ENCODE data around the gene BFSP2.

The BFSP2 gene

GRCh38 chr3:133413161-133414020 is 13.5 kb downstream of the BFSP2 start:
- no peak for TF ChIP-seq CTCF (IDR thresholded peaks at IDR 0.05; ENCODE audit: low read depth, low read length)
- peak overlapping the region in 1 of 2 donors; percentile 10 for H3K4me3 ChIP-seq (replicated peaks in 1 of 2; ENCODE audit: low read depth in 2 of 2, low read length in 2 of 2)
- peak; percentile 47 to 54 for DNase-seq (ENCODE audit: low read depth in 2 of 2)

DNA sequence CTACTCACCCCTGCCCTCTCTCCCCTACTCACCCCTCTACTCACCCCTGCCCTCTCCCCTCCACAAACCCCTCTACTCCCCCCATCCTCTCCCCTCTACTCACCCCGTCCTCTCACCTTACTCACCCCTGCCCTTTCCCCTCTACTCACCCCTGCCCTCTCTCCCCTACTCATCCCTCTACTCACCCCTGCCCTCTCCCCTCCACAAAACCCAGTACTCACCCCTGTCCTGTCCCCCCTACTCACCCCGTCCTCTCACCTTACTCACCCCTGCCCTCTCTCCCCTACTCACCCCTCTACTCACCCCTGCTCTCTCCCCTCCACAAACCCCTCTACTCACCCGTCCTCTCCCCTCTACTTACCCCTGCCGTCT is 14.2 kb downstream of the BFSP2 start:
- no peak for DNase-seq (ENCODE audit: low read depth in 2 of 2)
- TF ChIP-seq CTCF (IDR thresholded peaks at IDR 0.05; ENCODE audit: low read depth, low read length): no peak
- no peak overlapping the region for H3K4me3 ChIP-seq (replicated peaks in 1 of 2; ENCODE audit: low read depth in 2 of 2, low read length in 2 of 2)

GRCh38 chr3:133418361-133418760 is 18.5 kb downstream of the BFSP2 start:
- TF ChIP-seq CTCF (IDR thresholded peaks at IDR 0.05; ENCODE audit: low read depth, low read length): no peak
- no peak overlapping the region for H3K4me3 ChIP-seq (replicated peaks in 1 of 2; ENCODE audit: low read depth in 2 of 2, low read length in 2 of 2)
- DNase-seq (ENCODE audit: low read depth in 2 of 2): no peak

DNA sequence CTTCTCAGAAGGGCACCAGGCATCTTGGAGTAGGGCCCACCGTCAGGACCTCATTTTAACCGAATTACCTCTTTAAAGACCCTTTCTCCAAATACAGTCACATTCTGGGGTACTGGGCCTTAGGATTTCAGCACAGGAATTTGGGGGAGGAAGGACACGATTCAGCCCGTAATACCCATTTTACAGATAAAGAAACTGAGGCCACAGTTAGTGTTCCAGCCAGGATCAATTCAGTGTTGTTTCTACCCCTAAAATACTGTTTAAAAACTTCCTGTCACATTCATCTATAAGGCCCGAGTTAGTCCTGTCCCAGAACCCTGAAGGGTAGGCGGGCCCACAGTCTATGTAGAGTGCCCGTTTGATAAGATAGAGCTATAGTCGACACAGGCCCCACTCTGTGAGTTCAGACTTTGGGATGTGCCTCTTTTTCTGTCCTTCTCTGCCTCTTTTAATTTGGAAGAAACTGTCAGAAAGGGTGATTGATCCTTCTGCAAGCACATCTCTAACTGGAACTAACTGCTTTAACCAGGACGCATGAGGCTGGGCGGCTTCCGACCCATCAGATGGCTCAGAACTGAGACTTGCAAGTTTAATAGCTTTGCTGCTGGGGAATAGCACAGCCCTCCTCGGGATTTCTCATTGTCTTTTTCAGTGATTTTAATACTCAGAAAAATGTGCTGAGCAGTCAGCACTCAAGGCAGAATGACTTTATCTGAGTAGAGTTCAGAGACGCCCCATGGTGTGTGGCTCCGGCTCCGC is 19.5 kb downstream of the BFSP2 start:
- TF ChIP-seq CTCF (IDR thresholded peaks at IDR 0.05; ENCODE audit: low read depth, low read length): no peak
- no peak for DNase-seq (ENCODE audit: low read depth in 2 of 2)
- no peak overlapping the region for H3K4me3 ChIP-seq (replicated peaks in 1 of 2; ENCODE audit: low read depth in 2 of 2, low read length in 2 of 2)

DNA sequence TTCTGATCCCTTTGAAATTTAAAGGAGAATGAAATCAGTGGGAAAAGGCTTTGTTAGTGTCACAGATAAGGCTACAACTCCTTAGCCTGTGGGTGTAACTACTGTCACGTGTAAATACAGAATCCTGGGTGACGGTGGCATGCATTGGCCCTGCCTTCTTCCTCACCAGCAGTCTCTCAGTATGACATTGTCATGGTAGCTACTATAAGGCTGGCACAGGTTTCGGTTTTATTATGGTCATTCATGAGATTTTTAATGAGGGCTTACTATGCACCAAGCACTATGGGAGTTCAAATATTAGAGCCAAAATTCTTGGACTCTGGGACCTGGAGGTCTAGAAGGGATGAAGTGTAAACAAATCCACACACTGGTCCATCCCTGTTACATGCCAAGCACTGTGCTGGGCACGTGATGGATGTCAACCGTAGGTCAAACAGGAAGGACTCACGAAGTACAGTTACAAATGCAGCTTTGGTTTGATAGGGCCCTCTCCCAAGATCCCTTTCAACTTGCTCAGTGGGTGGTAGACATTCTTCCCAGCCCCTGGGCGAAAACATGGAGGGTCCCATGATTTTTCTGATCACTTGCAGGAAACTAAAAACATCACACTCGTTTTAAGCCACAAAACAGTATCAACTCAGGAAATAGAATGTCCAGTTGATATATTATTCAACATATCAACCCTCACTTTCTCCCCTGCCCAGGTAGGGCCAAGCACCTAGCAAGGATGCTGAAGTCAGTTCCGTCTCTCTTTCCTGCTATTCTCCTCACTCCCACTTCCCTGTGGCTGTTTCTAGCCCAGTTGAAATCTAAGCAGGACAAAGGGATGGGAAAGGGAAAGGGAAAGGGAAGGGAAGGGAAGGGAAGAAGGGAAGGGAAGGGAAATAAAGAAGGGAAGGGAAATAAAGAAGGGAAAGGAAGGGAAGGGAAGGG is 25.3 kb downstream of the BFSP2 start:
- DNase-seq (ENCODE audit: low read depth in 2 of 2): no peak
- no peak overlapping the region for H3K4me3 ChIP-seq (replicated peaks in 1 of 2; ENCODE audit: low read depth in 2 of 2, low read length in 2 of 2)
- TF ChIP-seq CTCF (IDR thresholded peaks at IDR 0.05; ENCODE audit: low read depth, low read length): no peak

DNA sequence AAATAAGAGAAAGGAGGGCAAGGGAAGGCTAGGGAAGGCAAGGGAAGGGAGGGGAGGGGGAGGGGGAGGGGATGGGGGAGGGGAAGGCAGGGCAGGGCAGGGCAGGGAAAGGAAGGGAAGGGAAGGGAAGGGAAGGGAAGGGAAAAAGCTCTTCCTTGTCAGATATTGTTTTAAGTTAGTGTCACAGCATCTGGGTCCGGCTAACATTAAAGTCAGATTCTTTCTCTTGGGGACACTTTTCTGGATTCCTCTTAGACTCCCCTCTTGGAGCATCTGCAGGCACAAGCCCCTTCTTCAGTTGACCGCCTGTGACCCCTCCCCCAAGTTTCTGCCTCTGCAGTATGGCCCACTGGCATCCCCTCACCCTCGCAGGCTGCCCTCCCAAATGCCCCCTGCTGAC is 26.0 kb downstream of the BFSP2 start:
- no peak overlapping the region for H3K4me3 ChIP-seq (replicated peaks in 1 of 2; ENCODE audit: low read depth in 2 of 2, low read length in 2 of 2)

More for the DNA sequence above, 26.0 kb downstream of the BFSP2 start:
- DNase-seq (ENCODE audit: low read depth in 2 of 2): no peak
- TF ChIP-seq CTCF (IDR thresholded peaks at IDR 0.05; ENCODE audit: low read depth, low read length): no peak
